Left lobe of liver (tissue), 2 donors: ENCODE data around the gene TAF3. TPM values are rescaled to one million over a fixed set of nuclear protein-coding genes. Genes with fewer than 3 reads are reported as not detected.
"Not testable (repeated sequence)": the region's sequence is repeated elsewhere in the genome, so short reads cannot be mapped to it uniquely, and the experiment has no call there.

Experiments used
- ATAC-seq: fragments of 200-7000 bp; cut with Tn5 transposase; one replicate; pipeline ENCODE4 v1.9.1; 2020; ENCODE audit warnings: mild to moderate bottlenecking, moderate library complexity
- DNase-seq: peaks from one replicate; pipeline ENCODE4 v3.0.0-alpha.2; 2020; ENCODE audit warnings: low spot score
- total RNA-seq: library from RNA; stranded (reverse); gene quantifications from one replicate; pipeline ENCODE4 v1.2.1, GENCODE V29; 2021
- donor health status: DM: no; HTN: no; CAD: no; lungs with moderate emphysema.
- donor health status: DM: no; HTN: yes; CAD: no.

The TAF3 gene
- total RNA-seq, result 3.1 TPM

DNA sequence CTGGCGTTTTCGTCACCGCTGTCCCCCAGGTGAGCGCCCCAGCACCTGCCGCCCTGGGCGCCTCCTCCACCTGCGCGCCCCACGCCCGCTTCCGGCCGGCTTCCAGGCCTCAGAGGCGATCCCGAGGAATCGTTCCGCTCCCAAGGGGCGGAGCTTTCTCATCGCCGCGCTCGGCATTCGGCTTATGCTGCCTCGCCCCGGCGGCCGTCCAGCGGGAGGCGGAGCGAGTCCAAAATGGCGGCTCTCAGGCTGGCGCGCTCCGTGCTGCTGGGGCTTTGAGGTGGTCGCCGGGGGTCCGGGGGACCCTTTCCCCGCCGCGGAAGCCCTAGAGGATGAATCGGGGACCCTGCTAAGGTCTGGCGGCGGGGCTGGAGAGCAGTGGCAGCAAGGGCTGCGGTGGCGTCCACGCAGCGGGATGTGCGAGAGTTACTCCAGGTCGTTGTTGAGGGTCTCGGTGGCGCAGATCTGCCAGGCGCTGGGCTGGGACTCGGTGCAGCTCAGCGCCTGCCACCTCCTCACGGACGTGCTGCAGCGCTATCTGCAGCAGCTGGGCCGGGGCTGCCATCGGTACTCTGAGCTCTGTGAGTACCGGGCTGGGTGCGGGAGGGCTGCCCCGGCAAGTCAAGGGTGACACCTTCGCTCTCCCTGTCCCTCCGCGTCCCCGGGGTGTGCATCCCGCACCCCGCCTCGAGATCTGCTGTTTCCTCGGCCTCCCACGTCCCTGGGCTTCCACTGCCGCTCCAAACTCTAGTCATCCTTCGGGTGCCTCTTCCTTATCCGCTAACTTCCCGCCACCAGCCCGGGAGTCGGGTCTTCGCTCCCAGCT lies at the start of gene TAF3:
Gene TAF3, plus strand, starts transcription at position 211 of the 826 bp plus-strand sequence. Its CDS starts 205 bp downstream, at position 416.
- ATAC-seq (peak; percentile 97), DNase-seq (peak; percentile 94)

GRCh38 chr10:7773845-7774801 lies 44.2 kb upstream of the TAF3 start:
- peak; percentile 89 for DNase-seq
- peak; percentile 95 for ATAC-seq

DNA sequence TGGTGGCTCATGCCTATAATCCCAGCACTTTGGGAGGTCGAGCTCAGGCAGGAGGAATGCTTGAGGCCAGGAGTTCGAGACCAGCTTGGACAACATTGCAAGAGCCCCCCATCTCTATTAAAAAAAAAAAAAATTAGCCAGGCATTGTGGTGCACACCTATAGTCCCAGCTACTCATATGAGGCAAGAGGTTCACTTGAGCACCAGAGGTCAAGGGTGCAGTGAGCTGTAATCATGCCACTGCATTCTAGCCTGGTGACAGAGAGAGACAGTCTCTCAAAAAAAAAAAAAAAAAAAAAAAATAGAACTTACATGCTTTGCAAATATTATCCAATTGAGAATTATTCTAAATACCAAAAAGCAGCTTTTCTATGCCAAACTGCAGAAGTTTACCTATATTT lies 41.5 kb upstream of the TAF3 start:
- ATAC-seq (peak; percentile 76), DNase-seq (no peak)

GRCh38 chr10:7782194-7782593 lies 36.1 kb upstream of the TAF3 start:
- ATAC-seq, DNase-seq: not testable (repeated sequence)

DNA sequence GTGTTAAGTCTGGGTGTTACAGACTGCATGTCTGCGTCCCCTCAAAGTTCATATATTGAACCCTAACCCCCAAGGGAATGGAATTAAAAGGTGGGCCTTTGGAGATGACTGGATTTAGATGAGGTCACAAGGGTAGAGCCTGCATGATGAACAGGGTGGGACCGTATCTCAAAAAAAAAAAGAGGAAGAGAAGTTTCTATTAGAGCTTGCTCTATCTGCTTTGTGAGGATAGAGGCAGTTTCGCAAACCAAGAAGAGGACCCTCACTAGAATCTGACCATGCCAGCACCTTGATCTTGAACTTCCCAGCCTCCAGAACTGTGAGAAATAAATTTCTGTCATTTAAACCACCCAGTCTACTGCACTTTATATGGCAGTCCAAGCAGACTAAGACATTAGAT lies 31.9 kb upstream of the TAF3 start:
- DNase-seq (no peak), ATAC-seq (no peak)

DNA sequence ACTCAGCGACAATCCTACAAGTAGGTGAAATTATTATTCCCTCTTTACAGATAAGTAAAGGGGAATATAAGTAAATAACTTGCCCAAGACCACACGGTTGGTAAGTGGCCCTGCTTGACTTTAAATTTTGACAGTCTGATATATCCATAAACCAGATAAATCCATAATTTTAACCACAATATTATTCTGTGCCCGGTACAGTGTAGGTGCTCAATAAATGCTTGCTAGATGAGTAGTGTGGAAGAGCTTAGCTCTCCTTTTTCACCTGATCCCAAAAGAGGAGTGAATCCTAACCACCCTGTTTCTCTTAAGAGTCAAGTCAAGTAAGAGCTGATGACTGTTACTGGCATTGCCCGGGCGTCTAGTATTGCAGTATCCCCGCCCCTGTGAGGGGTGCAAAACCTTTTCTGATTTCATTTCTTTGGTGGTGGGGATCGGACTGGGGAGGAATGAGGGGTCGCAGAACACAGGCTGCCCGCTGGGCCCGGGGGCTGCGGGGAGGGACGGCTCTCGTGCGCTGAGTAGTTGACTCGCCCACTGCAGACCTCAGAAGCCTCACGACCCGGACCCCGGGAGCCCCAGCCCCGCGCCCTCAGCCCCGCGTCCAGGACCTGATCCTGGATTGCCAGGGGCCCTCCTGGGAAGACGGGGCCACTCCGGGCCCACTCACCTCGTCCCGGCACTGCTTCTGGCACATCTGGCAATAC lies 31.0 kb upstream of the TAF3 start:
- DNase-seq (no peak), ATAC-seq (peak; percentile 5)

DNA sequence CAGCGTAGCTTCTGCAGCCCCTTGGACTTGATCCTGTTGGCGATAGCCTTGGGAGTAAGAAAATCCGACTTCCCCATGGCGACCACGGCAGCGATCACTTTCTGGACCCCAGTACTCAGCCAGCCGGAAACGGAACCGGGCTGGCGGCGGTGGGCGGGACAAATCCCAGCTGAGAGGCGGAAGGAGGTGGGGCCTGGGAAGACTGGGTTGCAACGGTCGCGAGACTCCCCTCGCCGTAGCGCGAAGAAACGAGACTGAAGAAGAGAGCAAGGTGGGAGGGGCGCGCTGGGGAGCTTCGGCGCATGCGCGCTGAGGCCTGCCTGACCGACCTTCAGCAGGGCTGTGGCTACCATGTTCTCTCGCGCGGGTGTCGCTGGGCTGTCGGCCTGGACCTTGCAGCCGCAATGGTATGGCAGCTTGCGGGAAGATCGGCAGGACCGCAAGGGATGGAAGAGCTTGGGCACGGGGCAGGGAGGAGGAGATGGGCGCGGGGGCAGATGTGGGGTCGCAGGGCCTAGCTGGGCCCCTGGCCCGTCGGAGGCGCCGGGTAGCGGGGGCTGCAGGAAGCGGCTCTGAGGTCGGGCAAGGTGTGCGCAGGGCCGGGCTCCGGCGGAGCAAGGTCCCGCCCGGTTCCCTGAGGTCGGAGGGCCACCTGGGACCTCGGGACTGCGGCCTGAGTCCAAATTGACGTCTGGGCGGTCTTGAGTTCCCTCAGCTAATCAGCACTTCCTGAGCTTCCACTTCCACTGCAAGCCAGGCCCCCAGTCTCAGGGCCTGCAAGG lies 30.3 kb upstream of the TAF3 start, which contains the start of the genes ATP5F1C and KIN:
Gene ATP5F1C, plus strand, starts transcription at position 321 of the 782 bp plus-strand sequence. Its CDS starts 31 bp downstream, at position 352.
Gene KIN, minus strand, starts transcription at position 137 of the 782 bp plus-strand sequence. Its CDS starts 60 bp downstream, at position 77.
- ATAC-seq, result peak; percentile 97

DNA sequence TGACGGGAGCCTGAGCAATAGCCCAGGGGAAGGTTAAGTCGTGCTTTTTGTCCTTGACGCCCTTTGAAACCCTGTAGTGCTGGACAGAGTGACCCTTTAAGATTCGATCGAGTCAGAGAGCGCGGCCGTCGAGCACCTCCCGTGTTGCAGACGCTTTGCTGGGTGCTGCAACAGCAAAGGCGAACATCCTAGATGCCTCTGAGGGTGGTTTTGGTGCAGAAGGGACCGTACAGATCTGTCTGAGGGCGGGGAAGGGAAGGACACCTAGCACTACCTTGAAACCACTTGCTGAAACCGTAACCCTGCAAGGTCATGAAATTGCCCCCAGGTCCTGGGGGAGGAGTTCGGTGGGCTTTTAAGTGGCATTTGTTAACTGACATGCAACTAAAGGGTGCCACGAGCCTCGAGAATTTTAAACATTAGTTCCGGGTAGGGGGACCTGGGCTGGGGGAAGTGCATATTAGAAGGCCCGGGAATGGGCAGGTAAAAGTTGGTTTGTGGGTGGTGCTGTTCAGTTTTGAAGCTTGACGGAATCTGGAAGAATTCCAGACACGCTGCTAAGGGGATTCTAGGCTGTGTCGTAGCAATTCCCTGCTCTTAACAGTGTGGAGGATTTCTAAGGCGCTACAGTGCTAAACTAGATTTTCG lies 29.5 kb upstream of the TAF3 start:
- no peak for DNase-seq
- no peak for ATAC-seq

More for the DNA sequence above, 30.3 kb upstream of the TAF3 start, which contains the start of the genes ATP5F1C and KIN:
- DNase-seq, result peak; percentile 98

DNA sequence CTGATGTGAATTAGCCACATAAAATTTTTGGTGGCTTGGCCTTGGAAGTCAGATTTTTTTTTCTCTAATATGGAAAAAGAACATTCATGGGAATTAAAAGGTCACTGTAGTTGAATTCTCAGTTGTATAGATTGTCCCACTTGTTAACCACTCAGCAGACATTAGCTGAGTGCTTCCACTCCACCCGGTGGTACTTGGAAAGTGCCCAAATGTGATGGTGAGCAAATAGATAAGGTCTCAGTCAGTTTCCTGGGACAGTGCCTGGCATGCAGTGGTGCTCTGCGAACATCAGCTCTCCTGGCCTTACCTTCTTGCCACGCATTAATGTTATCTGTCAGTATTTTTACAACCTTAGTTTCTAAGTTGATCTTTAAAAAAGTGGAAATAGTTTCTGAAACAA lies 28.9 kb upstream of the TAF3 start:
- no peak for DNase-seq
- ATAC-seq, result no peak

DNA sequence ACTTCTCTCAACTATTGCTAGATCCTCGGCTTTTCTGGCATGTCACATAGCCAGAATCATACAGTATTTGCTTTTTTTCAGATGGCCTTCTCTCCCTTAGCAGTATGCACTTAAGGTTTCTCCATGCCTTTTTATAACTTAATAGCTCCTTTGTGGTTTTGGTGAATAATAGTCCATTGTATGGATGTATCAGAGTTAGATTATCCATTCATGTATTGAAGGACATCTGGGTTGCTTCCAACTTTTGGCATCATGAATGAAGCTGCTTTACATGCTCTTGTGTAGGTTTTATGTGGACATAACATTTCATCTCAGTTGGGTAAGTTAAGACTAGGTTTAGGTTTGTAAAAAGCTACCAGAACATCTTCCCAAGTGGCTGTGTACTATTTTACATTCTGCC lies 25.8 kb upstream of the TAF3 start:
- ATAC-seq, result no peak
- no peak for DNase-seq

- no peak for ATAC-seq
Observed at GRCh38 chr10:7794251-7795026, 23.9 kb upstream of the TAF3 start.

GRCh38 chr10:7795605-7796004 lies 22.7 kb upstream of the TAF3 start:
- no peak for DNase-seq
- ATAC-seq, result peak; percentile 69

More at GRCh38 chr10:7794251-7795026, 23.9 kb upstream of the TAF3 start:
- no peak for DNase-seq

DNA sequence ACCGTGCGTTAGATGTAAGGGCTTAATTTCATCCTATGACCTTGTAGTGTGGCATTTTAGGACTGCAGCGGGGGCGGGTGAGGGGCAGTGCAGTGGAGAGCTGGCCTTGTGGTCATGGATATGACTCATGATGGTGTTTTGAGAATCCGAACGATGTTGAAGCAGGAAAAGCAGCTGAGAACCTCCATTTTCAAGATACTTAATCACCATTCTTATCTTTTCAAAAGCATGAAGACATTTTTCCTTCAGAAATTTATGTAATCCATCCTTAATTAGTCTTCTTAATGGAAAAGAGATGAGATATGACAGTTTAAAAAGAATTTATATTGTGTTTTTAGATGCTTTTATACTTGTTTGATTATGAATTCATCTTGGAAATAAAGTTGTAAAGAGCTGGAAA lies 20.7 kb upstream of the TAF3 start:
- ATAC-seq (no peak), DNase-seq (no peak)

- no peak for DNase-seq
- ATAC-seq, result no peak
Observed at GRCh38 chr10:7802606-7803005, 15.7 kb upstream of the TAF3 start.

DNA sequence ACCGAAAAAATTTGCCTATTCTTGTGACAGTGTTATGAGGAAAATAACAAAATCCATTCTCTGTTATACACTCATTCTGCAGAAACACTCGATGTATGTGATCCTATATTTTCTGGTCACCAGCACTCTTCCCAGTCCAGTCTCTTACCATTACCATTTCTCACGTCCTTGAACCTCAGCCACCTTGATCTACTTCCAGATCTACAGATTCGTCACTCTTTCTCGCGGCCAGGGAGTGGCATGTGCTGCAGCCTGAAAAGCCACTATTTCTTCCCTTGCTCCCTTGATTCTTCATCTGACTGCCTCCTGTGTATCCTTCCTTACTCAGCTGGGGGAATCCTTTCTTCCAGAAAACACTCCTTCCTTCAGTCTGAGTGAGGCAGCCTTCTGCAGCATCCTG lies 14.1 kb upstream of the TAF3 start:
- ATAC-seq, result no peak
- DNase-seq, result no peak

DNA sequence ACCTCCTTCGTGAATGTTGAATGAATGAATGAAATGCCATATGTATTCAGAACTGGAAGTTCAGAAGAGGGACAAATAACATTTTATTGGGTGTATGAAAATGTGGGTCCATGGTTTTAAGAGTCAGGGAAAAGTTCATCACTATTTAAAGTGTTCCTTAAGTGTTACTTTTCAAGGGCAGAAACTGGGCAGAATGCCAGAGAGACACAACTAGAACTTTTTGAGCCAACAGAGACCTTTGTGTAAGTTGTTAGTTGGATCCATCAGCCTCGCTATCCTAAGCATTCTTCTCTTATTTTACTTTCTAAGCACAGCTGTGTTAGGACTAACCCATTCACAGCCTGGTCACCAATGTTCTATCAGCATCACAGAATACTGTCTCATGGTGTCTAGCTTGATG lies 13.6 kb upstream of the TAF3 start:
- DNase-seq (no peak), ATAC-seq (no peak)

DNA sequence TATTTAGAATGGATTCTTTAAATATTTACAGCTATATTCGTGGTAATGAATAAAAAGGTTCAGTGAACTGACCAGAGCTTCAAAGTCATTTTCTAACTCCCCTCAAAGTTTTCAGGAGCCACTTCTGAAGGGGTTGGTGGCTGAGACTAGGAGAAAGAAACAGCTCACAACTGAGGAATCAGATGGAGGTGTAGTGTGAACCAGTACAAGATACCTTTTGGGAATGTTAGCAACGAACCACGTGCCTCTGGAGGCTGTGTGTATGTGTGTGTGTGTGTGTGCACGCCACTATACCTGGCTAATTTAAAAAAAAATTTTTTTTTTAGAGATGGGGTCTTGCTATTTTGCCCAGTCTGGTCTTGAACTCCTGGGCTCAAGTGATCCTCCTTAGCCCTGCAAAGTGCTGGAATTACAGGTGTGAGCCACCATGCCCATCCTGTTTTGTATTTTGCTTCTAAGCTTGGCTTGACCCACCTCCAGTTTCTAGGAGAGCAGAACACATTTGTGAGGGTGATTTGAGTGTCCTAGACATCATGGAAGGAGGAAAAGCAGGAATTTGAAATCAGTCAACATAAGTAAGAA lies 9.5 kb upstream of the TAF3 start:
- DNase-seq, result no peak
- no peak for ATAC-seq

DNA sequence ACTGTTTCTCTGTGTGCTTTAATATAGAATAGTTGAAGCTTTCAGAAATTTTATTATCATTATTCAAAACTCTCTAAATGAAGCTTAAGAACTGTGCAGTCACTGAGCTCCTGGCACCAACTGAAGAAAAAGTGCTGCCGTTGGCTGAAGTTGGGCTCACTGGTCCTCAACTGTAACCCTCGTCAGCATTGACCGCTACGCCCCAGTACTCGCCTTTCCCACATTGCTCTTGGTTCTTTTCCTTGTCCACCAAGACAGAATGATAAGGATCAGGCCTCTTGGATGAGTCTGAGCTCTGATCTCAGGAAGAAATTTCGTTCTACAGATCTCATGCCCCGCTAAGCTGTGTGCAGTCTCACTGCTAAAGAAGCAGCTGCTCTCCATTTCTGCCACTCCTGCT lies 7.9 kb upstream of the TAF3 start:
- DNase-seq, result no peak
- ATAC-seq, result peak; percentile 18
